Muscle layer of duodenum (tissue), 2 donors: ENCODE measurements around the gene CHAF1A.

Experiments used
- H3K27ac ChIP-seq: one replicate; pipeline ENCODE4 v1.7.0; 2013; ENCODE audit warnings: mild to moderate bottlenecking, low read length
- H3K27me3 ChIP-seq: one replicate; pipeline ENCODE4 v1.7.0; 2013; ENCODE audit warnings: low read depth, mild to moderate bottlenecking, control low read depth, low read length
- H3K36me3 ChIP-seq, 2 donors: one replicate each; pipeline ENCODE4 v1.7.0; 2013; ENCODE audit warnings: low read length in 2 of 2, control low read depth in 1 of 2, mild to moderate bottlenecking in 1 of 2; ENCODE audit not compliant: insufficient read depth in 2 of 2, control insufficient read depth in 1 of 2
- H3K4me1 ChIP-seq, 2 donors: one replicate each; pipeline ENCODE4 v1.7.0; 2013; ENCODE audit warnings: low read length in 2 of 2, mild to moderate bottlenecking in 2 of 2, control low read depth in 1 of 2, moderate library complexity in 1 of 2; ENCODE audit not compliant: insufficient read depth in 2 of 2, control insufficient read depth in 1 of 2
- H3K4me3 ChIP-seq, 2 donors: one replicate each; pipeline ENCODE4 v1.7.0; 2013; ENCODE audit warnings: low read length in 2 of 2, low read depth in 1 of 2, mild to moderate bottlenecking in 1 of 2
- H3K9me3 ChIP-seq, 2 donors: one replicate each; pipeline ENCODE4 v1.7.0; 2013; ENCODE audit warnings: low read length in 2 of 2, control low read depth in 1 of 2, mild to moderate bottlenecking in 1 of 2; ENCODE audit not compliant: control insufficient read depth in 1 of 2
- donor health status: healthy.

The CHAF1A gene

DNA sequence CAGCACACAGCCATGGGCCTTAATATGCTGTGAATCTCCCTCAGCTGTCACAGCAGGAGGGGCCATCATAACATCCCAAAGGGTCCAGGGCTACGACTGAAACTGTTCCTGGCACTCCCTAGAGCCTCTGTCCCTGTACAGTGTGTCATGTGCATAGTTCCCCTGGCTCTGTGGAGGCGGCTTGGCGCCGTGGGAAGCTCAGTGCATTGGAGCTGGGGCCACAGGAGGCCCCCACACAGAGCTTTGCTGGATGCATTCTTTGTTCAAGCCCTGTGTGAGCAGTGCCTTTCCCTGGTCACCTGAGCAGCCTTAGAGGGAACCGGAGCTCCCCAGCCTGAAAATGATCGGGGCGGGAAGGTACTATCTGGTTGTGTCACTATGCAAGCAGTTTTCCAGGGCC lies 33.8 kb downstream of the CHAF1A start:
- H3K9me3 ChIP-seq = no peaks in the 10 kb centered on the region
- H3K4me1 ChIP-seq = no peaks in the 10 kb centered on the region
- H3K27ac ChIP-seq = no peak overlapping the region
- peaks cover 5 to 27% of the 10 kb centered on the region in 2 donors for H3K36me3 ChIP-seq
- H3K27me3 ChIP-seq = no peaks in the 10 kb centered on the region
- no peak overlapping the region for H3K4me3 ChIP-seq

DNA sequence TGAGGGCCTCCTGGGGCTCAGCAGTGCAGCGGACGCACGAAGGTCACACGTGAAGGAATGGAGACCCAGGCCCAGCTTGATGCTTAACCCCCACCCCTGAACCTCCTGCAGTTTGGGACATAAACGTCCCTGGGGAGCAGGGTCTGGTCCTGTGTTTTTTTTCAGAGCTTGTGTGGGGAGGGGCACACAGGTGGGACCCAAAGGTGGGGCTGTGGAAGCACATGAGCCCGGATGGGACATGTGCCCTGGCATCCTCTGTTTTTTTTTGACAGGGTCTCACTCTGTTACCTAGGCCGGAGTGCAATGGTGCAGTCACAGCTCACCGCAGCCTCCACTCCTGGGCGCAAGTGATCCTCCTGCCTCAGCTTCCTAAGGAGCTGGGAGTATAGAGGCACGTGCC lies 34.7 kb downstream of the CHAF1A start:
- no peak overlapping the region for H3K27ac ChIP-seq
- H3K4me1 ChIP-seq = no peaks in the 10 kb centered on the region
- H3K36me3 ChIP-seq = peaks cover 5 to 21% of the 10 kb centered on the region in 2 donors

DNA sequence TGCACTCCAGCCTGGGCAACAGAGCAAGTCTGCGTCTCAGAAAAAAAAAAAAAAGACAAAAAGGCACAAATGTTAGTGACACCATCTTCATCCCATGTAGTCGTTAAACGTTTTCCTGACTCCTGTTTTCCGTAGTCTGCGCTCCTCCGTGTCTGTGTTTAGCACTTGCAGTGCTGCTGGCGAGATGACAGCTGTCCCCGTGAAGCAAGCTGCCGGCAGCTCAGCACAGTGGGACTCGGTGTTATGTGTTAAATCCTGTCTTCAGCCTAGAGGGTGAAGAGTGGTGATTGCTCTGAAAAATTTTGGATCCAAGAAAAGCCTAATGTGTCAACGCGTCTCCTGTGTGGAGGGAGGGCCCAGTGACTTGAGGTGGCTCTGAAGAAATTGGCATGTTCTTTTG lies 36.8 kb downstream of the CHAF1A start:
- H3K27me3 ChIP-seq = no peaks in the 10 kb centered on the region
- no peaks in the 10 kb centered on the region for H3K4me1 ChIP-seq
- no peaks in the 10 kb centered on the region for H3K9me3 ChIP-seq
- H3K36me3 ChIP-seq = peaks cover 5 to 17% of the 10 kb centered on the region in 2 donors
- no peak overlapping the region for H3K27ac ChIP-seq
- no peak overlapping the region for H3K4me3 ChIP-seq

More for the DNA sequence above, 34.7 kb downstream of the CHAF1A start:
- no peaks in the 10 kb centered on the region for H3K9me3 ChIP-seq
- H3K27me3 ChIP-seq = no peaks in the 10 kb centered on the region
- no peak overlapping the region for H3K4me3 ChIP-seq

DNA sequence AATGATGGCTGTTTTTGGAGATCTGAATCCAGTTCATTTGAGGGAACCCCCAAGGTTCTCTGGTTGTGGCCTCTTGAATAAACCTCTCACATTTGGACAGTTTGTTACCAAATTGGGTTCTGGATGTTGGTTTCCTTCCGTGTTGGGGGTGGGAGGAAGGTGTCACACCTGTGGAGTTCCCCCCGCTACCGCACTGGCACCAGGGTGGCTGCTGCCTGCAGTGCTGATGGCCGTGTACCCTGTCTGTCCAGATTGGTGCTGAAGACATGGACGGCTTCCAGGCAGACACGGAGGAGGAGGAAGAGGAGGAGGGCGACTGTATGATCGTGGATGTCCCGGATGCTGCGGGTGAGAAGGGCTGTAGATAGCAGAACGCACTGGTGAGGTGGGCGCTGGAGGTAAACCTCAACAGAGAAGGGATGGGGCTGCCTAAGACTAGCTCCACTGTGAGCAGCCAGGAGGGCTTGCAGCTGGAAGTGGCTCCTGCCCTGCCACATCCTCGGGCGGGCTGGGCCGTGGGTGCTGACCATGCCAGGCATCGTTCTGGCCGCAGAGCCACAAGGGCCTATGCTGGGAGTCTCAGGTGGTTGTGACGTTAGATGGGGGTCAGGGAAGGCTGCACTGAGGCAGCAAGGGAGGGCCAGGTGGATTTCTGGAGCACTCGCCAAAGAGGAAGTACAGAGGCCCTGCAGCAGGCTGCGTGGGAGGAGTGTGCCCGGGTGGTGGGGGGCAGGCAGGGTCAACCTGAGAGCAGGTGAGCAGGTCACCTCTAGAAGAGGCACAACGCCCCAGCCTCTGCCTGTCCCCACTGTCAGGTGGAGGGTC lies 39.8 kb downstream of the CHAF1A start:
- Histone ChIP-seq H3K27me3 (no peaks in the 10 kb centered on the region), H3K36me3 (peaks cover 14 to 43% of the 10 kb centered on the region in 2 donors), H3K4me3 (no peak overlapping the region), H3K4me1 (no peaks in the 10 kb centered on the region), H3K27ac (no peak overlapping the region), H3K9me3 (no peaks in the 10 kb centered on the region)

DNA sequence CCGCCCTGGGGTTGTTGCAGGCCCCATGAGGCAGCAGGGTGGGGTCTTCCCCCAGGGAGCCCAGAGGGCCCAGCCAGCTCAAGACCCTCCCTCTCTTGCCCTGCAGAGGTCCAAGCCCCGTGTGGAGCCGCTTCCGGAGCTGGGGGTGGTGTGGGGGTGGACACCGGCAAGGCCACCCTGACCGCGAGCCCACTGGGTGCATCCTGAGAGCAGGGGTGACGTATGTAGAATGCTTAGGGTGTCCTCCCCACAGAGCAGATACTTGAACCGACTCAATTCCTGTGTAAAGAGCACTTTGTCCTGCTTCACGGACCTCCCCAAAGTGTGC lies 40.3 kb downstream of the CHAF1A start:
- Histone ChIP-seq H3K4me1 (no peaks in the 10 kb centered on the region), H3K27me3 (no peaks in the 10 kb centered on the region), H3K27ac (no peak overlapping the region), H3K36me3 (peaks cover 17 to 49% of the 10 kb centered on the region in 2 donors), H3K9me3 (no peaks in the 10 kb centered on the region), H3K4me3 (no peak overlapping the region)

DNA sequence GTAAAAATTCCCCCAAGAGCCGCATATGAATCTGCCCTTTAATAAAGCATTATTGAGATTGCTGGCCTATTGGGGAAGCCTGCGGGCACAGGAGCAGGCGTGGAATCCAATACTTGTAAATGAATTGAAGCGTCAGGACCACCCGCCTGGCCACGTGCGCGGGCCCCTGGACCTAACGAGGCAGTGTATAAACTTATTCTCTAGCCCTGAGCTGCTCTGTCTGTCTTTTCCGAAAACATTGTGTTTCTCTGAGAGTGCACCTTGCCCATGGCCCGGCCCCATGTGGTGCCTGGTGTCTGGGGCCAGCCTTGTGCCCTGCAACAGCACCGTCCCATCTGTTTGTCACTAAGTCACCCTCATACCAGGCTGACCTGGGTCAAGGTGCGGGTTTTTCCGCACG lies 40.7 kb downstream of the CHAF1A start:
- no peaks in the 10 kb centered on the region for H3K9me3 ChIP-seq
- no peaks in the 10 kb centered on the region for H3K27me3 ChIP-seq
- peaks cover 20 to 53% of the 10 kb centered on the region in 2 donors for H3K36me3 ChIP-seq
- no peak overlapping the region for H3K4me3 ChIP-seq
- H3K4me1 ChIP-seq = no peaks in the 10 kb centered on the region
- no peak overlapping the region for H3K27ac ChIP-seq

DNA sequence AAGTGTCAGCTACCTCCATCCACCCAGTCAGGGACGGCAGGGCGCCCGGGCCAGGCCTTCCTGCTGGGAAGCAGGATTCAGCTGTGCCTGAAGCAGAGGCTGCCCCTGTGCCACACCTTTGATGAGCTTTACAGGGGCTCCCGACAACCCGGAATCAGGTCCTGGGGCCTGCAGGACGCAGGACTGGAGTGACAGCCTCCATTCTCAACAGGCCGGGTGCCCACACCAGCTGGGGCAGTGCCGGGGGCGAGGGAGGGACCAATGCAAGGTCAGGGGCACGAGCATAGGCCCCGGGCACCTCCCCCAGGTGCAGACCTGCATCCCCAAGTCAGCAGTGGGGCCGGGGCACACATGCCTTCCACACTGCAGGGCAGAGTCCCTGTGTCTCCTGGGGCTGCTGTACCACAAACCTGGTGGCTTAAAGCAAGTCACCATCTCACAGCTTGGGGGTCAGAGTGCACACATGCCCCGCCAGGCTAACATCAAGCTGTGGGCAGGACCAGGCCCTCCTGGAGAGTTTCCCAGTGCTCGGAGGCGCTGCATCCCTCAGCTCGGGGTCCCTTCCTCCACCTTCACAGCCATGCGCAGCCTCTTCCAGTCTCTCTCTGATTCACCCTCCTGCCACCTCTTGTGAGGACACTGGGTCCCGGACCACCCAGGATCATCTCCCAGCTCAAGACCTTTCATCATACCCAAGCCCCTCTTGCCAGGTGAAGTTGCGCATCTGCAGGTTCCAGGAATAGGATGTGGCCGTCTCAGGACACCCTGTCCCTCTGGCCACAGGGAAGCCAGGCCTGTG lies 41.7 kb downstream of the CHAF1A start:
- Histone ChIP-seq H3K36me3 (peaks cover 29 to 60% of the 10 kb centered on the region in 2 donors), H3K9me3 (no peaks in the 10 kb centered on the region), H3K27me3 (no peaks in the 10 kb centered on the region), H3K4me1 (peaks cover 0 to 9% of the 10 kb centered on the region in 2 donors), H3K4me3 (no peak overlapping the region), H3K27ac (no peak overlapping the region)

DNA sequence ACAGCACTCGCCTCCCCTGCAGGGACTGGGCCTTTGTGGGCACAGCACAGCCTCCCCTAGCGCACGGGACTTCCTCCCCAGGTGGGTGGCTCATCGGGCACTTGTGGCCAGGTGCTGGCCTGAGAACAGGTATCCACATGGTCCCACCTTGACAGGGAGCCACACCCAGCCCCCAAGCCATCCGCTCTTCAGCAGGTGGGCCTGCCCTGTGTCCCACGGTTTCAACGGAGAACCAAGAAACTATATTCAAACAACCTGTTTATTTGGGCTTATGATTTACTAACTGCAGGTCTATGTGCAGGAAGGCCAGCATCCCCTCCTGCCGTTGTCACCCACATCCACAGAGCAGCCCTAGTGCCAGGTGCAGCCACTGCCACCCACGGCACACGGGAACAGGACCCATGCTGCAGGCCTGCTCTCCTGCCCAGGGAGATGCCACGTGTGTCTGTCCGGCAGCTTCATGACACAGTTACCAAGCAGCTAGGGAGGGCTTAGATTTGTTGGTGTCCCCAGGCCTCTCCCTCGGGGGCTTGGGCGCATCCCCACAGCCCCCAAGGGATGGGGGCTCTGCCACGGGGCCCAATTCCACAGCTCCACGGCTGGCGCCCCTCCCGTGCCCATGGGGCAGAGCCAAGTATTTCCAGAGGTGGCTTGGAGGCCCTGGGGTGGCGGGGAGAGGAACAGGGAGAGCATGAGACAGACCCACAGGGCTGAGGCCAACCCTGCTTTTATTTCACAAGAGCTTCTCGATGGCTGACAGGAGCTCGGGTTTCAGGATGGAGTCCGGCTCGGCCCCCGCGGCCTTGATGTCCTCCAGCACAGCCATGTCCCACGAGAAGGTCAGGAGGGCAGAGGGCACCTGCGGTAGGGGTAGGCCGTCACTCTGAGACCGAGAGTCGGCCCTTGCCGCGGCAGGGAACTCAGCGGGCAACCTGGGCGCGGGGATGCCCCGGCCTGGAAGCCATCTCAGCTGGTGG lies 42.6 kb downstream of the CHAF1A start:
- Histone ChIP-seq H3K27ac (no peak overlapping the region), H3K4me3 (no peak overlapping the region), H3K4me1 (peaks cover 0 to 13% of the 10 kb centered on the region in 2 donors), H3K36me3 (peaks cover 34 to 65% of the 10 kb centered on the region in 2 donors), H3K27me3 (no peaks in the 10 kb centered on the region), H3K9me3 (no peaks in the 10 kb centered on the region)

DNA sequence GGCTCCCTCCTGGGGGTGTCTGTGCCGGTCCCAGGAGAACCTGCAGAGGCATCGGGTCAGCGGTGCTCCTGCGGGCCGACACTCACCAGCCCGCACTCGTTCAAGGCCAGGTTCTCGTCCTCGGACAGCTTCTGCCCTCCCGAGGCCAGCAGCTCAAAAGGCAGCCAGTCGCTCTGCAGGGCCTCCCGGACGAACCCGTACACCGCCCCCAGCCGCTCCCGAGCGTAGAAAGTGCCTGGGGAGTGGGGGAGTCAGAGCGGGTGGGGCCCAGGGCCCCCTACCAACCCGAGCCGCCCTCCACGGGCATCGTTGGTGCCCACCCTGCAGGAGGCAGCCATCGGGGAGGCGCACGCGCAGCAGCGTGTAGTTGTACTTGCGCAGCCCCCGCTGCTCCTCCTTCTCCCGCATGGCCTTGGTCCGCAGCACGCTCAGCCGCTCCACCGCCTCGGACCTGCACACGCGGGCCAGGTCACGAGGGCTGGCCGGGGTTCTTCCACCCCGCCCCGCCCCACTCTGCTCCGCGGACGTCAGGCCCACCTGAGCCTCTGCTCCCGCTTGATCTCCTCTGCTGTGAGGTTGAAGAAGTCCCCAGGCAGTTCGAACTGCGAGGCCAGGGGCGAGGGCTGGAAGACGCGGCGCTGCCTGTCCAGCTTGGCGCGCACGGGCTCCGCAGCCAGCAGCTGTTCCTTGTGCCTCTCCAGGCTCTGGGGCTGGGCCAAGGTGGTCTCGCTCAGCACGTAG lies 43.7 kb downstream of the CHAF1A start:
- peaks cover 34 to 75% of the 10 kb centered on the region in 2 donors for H3K36me3 ChIP-seq
- no peak overlapping the region for H3K27ac ChIP-seq
- H3K27me3 ChIP-seq = no peaks in the 10 kb centered on the region
- H3K9me3 ChIP-seq = no peaks in the 10 kb centered on the region
- H3K4me1 ChIP-seq = peaks cover 0 to 13% of the 10 kb centered on the region in 2 donors
- no peak overlapping the region for H3K4me3 ChIP-seq

DNA sequence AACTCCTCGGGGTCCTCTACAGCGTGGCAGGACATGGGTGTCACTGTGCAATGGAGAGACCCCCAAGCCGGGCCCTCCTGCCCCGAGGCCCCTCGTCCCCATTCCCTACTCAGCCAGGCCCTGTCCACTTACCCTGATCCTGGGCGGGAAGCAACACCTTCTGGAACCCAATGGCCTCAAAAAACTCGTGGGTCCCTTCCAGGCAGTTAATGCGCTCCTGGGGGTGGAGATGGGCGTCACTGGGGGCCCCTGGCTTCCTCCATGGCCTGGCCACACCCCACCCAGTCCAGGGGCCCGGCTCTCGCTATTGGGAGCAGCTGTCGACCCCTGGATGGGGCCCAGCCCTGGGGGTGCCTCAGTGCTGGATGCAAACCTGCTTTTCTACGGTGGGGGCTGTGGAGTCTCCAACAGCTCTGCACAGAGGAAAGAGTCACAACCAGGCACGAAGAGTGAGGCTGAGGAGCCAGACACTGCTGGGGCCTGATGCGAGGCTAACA lies 44.3 kb downstream of the CHAF1A start:
- Histone ChIP-seq H3K4me1 (peaks cover 0 to 13% of the 10 kb centered on the region in 2 donors), H3K27ac (no peak overlapping the region), H3K9me3 (no peaks in the 10 kb centered on the region), H3K4me3 (no peak overlapping the region), H3K36me3 (peaks cover 34 to 81% of the 10 kb centered on the region in 2 donors), H3K27me3 (no peaks in the 10 kb centered on the region)
